ENCODE measurements around the gene TUBB2A.
"Not testable (repeated sequence)": the region's sequence is repeated elsewhere in the genome, so short reads cannot be mapped to it uniquely, and the experiment has no call there.

Gene TUBB2A

GRCh38 chr6:3156184-3157130, 887 bp downstream of the TUBB2A start:
- in situ Hi-C loops (cut with MboI; ENCODE audit: low sequenced_read_pairs): not testable (repeated sequence)

- in situ Hi-C loops (cut with MboI; ENCODE audit: low sequenced_read_pairs): not testable (repeated sequence)
These were observed 1.9 kb downstream of the TUBB2A start for GRCh38 chr6:3155416-3155815.

- in situ Hi-C loops (cut with MboI; ENCODE audit: low sequenced_read_pairs): no loop called here
These were observed 4.7 kb downstream of the TUBB2A start for GRCh38 chr6:3152689-3153088.

DNA sequence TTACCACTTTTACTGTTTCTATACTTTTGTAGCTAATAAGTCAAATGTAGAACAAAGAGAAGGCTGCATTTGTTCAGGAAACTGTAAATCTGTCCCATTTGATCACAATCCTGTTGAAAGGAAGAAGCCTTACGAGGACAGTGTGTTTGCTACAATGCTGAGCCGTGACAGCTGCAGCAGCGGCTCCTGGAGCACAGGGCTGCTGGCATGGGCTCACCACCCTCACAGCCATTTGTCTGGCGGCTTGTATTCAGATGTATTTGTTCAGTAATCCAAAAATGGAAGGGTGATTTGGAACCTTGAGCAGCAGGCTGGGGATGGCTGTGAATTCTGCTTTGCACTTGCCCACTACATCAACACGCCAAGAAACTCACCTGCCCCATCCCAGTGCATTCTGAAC, 5.7 kb downstream of the TUBB2A start:
- in situ Hi-C loops (cut with MboI; ENCODE audit: low sequenced_read_pairs): no loop called here

DNA sequence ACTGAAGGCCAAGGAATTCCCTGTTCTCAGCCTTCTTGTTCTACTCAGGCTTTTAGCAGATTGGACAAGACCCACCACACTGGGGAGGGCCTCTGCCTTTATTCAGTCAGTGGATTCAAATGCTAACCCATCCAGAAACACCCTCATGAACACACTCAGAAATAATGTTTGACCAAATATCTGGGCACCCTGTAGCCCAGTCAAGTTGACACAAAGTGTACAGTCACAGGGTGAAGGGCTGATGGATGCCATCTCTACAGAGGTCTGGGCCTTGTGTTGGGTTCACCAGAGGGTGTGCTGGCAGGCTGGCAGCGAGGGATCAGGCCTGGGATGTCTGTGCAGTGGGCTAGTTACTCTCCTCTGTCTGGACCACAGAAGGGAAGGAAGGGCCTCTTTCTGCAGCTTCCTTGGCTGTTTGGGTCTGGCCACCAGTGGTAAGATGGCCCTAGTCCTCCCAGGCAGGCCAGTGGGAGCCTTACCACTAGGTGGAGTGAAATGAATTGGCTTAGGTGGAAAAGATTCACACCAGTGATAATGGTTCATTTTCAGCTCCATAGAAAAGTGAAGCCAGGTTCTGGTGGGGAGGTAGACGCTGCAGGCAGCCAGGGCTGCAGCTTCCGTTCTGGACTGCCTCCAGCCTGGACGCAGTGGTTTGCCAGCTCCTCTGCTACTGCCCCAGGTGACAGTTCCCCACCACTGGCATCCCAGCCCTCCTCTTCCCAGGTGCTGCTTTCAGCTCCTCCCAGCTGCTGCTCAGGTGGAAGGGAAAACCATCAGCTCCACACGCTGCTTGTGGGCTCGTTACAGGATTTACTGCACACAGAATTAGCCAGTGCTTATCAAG, 9.2 kb downstream of the TUBB2A start:
- in situ Hi-C loops (cut with MboI; ENCODE audit: low sequenced_read_pairs): loop anchor here (25.0 kb wide), 1 partner anchor 589 kb away; no protein-coding TSS in a partner anchor

GRCh38 chr6:3144571-3144970, 12.8 kb downstream of the TUBB2A start:
- in situ Hi-C loops (cut with MboI; ENCODE audit: low sequenced_read_pairs): loop anchor here (25.0 kb wide), 1 partner anchor 593 kb away; no protein-coding TSS in a partner anchor

- in situ Hi-C loops (cut with MboI; ENCODE audit: low sequenced_read_pairs): loop anchor here (25.0 kb wide), 1 partner anchor 594 kb away; no protein-coding TSS in a partner anchor
These were observed 14.2 kb downstream of the TUBB2A start for GRCh38 chr6:3143158-3143557.

DNA sequence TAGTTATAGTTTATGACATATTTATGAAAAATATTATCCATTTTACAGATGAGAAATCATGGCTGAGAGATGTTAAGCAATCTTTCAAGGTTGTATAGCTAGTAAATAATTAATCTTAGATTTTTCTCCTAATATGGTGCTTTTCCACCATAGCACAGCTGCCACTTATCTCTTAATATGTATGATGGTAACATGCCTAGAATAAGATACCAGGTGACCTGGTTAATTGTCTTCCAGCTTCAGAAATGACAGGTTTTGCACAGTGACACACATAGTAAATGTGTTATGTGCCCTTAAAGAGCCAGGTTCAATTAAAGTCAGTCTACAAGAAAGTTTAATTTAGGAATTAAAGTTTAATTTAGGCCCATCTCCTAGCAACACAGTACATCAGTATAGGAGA, 14.8 kb downstream of the TUBB2A start:
- in situ Hi-C loops (cut with MboI; ENCODE audit: low sequenced_read_pairs): loop anchor here (25.0 kb wide), 1 partner anchor 595 kb away; no protein-coding TSS in a partner anchor

DNA sequence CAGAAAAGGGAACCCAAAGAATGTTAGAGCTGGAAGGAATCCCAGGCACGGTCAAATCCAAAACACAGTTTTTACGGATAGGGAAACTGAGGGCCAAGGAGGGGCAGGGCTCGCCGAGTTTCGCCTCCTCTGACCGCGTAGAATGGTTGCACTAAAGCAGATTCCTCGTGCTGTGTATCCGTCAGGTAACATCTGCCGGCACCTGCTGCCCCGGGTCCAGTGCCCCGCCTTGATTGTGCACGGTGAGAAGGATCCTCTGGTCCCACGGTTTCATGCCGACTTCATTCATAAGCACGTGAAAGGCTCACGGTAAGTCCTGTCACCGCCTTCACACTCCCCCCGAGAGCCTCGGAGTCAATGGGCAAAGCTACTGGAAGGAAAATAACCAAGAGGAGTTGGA, 17.1 kb downstream of the TUBB2A start:
- in situ Hi-C loops (cut with MboI; ENCODE audit: low sequenced_read_pairs): loop anchor here (25.0 kb wide), 1 partner anchor 597 kb away; no protein-coding TSS in a partner anchor

DNA sequence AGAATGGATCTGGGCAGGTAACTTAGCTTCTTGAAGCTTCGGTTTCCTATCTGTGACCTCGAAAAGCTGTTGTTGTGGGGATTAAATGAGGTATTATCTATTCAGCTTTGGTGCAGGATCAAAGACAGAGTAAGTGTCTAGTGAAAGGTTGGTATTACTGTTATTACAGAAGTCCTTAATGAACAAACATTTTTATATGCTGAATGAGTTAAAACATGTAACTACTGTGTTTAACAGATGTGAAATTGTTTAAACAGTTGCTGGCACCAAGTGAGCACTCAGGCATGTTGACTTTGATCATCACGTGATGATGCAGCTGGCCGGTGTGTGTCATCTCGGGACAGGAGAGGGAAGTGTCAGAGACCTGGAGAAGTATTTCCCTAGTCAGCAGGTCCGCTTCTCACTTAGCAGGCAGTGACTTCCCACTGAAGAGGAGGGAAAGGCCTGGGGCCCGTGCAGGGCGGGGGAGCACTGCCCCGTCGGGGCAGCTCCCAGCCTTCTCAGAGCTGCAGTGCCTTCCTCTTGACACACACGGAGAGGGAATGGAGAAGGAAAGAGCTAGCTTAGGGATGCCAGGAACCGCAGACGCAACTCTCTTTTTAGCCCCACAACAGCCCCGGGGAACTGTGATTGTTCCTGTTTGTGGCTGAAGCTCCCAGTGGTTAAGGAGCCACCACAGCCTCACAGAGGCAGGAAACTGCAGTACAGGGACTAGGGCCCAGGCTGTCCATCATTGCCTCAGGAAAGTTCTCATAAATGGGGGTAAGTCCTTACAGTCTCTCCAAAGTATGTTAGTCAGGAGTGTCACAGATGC, 18.0 kb downstream of the TUBB2A start:
- in situ Hi-C loops (cut with MboI; ENCODE audit: low sequenced_read_pairs): loop anchor here (25.0 kb wide), 1 partner anchor 598 kb away; no protein-coding TSS in a partner anchor

- in situ Hi-C loops (cut with MboI; ENCODE audit: low sequenced_read_pairs): loop anchor here (25.0 kb wide), 1 partner anchor 599 kb away; no protein-coding TSS in a partner anchor
These were observed 19.0 kb downstream of the TUBB2A start for GRCh38 chr6:3138341-3138740.

DNA sequence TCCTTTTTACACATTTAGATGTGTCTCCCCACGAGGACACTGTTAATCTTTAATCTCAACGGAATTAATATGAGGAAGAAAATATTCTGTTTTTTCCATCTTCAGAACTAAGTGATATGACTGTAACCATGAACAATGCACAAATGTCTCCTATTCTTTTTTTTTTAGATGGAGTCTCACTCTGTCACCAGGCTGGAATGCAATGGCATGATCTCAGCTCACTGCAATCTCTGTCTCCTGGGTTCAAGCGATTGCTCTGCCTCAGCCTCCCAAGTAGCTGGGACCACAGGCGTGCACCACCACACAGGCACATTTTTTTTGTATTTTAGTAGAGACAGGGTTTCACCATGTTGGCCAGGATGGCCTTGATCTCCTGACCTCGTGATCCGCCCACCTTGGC, 19.5 kb downstream of the TUBB2A start:
- in situ Hi-C loops (cut with MboI; ENCODE audit: low sequenced_read_pairs): loop anchor here (25.0 kb wide), 1 partner anchor 599 kb away; no protein-coding TSS in a partner anchor

- in situ Hi-C loops (cut with MboI; ENCODE audit: low sequenced_read_pairs): loop anchor here (25.0 kb wide), 1 partner anchor 600 kb away; no protein-coding TSS in a partner anchor
These were observed 20.1 kb downstream of the TUBB2A start for GRCh38 chr6:3137057-3137777.

GRCh38 chr6:3136292-3137011, 20.9 kb downstream of the TUBB2A start:
- in situ Hi-C loops (cut with MboI; ENCODE audit: low sequenced_read_pairs): loop anchor here (25.0 kb wide), 1 partner anchor 601 kb away; no protein-coding TSS in a partner anchor

DNA sequence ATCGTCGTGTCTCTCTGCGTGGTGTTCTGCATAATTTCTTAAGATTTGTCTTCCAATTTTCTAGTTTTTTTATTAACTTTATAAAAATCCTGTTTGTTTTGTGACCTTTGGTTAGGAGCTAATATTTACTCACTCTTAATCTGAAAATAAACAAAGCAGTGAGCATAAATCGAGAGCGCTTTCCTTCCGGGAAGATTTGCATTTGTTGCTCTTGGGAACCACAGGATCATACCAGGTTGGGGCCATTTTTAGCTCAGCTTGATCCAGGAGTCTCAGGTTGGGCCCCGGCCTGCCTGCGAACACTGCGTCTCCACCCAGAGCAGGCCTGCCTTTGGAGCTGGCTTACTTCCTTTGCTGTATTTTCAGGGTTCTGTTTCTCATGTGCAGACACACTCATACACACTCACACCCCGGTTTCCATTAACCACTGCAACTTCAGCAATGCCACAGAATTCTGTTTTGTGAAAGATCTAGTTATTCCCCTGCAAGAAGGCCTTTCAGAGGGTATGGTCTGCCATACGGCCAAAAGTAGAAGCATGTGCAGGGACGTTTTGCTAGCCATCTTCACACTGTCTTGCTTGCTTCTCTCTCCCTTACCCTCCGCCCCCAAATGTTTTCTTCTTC, 21.6 kb downstream of the TUBB2A start:
- in situ Hi-C loops (cut with MboI; ENCODE audit: low sequenced_read_pairs): loop anchor here (25.0 kb wide), 1 partner anchor 602 kb away; no protein-coding TSS in a partner anchor

DNA sequence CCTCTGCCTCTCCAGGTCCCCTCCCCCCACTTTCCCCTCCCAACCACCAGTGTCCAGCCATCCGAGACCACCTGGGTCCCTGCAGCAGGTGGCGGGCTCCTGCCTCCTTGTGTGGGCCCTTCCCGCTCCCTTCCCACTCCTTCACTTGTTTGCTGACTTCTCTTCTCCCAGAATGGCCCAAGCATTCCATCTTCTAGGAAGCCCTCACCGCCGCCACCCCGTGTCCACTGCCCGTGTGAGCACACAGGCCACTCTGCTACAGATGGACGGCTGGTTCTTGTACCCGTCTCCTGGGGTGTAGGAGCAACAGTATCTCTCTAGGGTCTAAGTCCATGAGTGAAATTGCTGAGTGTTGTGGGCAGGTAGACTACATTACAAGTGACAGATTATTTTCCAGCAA, 23.8 kb downstream of the TUBB2A start:
- in situ Hi-C loops (cut with MboI; ENCODE audit: low sequenced_read_pairs): loop anchor here (25.0 kb wide), 1 partner anchor 604 kb away; no protein-coding TSS in a partner anchor

DNA sequence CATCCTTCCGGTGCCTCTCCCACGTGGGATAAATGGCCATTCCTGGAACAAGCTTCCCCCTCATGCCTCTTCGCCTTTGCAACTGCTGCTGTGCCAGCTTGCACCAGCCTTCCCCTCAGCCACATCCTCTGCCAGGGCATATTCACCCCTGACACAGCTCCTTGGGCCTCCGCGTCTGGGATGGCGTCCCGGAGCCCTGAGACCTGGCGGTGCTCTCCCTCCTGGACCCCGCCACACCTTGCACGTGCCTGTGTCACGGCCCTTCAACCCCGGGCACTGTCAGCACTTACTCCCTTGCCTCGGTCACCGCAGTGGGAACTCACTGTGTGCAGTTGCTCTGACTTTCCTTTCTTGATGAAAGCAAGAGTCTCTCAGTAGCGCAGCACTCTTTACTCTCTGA, 25.6 kb downstream of the TUBB2A start:
- in situ Hi-C loops (cut with MboI; ENCODE audit: low sequenced_read_pairs): loop anchor here (25.0 kb wide), 1 partner anchor 606 kb away; no protein-coding TSS in a partner anchor
